Measurements from ENCODE around the gene ZC3HAV1.
"Not testable (repeated sequence)": the region's sequence is repeated elsewhere in the genome, so short reads cannot be mapped to it uniquely, and the experiment has no call there.

ZC3HAV1 gene

DNA sequence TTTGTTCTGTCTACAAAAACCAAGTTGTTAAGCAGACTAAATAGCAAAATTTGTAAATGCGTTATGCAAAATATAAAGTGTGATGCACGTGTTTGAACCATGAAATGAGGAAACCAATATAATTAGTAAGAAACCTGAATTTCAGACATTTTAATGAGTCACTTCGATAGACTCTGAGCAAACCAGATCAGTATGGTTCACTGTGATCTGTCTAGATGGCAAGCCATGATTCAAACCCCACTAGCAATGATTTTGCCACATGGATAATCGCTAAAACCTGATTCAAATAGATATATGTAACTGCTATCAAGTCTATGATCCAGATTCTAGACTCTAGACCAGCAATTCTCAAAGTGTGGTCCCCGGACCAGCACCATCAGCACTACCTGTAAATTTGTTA, 24.8 kb downstream of the ZC3HAV1 start:
- DNase-seq (ENCODE audit: low spot score), result no peak

GRCh38 chr7:139081584-139081983, 27.9 kb downstream of the ZC3HAV1 start:
- no peak for DNase-seq (ENCODE audit: low spot score)

DNA sequence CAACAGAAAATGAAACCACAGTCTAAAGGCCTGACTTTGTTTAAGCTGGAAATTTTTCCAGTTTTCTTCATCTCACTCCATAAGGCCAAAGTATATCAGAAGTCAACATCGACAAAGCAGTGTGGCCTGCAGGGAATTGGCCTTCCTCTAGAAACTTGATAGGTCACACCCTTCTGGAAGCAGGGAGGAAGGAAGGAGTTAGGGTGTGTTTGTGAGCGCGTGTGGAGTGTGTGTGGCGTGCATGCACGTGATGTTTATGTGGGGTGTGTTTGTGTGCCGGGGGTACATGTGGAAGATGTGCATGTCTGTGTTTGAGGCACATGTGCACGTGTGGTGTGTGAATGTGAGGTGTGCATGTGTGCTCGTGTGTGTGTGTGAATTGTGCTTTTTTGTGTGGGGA, 28.6 kb downstream of the ZC3HAV1 start:
- no peak for DNase-seq (ENCODE audit: low spot score)

DNA sequence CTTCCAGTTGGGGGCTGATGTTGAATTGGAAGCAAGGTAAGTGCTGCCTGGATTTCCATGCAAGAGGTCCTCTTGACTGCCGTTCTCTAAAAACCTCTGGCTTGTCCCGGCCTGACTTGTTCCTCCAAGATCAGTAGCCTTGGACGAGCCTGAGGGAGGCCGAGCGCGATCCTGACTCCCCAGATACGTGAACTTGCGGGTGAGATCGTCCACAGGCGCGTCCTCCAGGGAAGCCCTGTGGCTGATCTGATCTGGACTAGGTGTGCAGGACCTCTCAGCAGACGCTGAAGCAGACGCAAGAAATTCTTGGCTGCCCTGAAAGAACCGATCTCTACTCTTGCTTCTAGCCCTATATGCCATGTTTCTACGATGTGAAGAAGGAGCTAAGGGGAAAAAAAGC, 29.7 kb downstream of the ZC3HAV1 start:
- DNase-seq (ENCODE audit: low spot score), result no peak

GRCh38 chr7:139078911-139079310, 30.6 kb downstream of the ZC3HAV1 start:
- peak; percentile 59 for DNase-seq (ENCODE audit: low spot score)

GRCh38 chr7:139078399-139078798, 31.1 kb downstream of the ZC3HAV1 start:
- no peak for DNase-seq (ENCODE audit: low spot score)

GRCh38 chr7:139077706-139078105, 31.8 kb downstream of the ZC3HAV1 start:
- not testable (repeated sequence) for DNase-seq (ENCODE audit: low spot score)

- DNase-seq (ENCODE audit: low spot score), result no peak
Observed at GRCh38 chr7:139075871-139076686, 33.4 kb downstream of the ZC3HAV1 start.

- peak; percentile 71 for DNase-seq (ENCODE audit: low spot score)
Observed at GRCh38 chr7:139075031-139075652, 34.4 kb downstream of the ZC3HAV1 start.

- DNase-seq (ENCODE audit: low spot score), result no peak
Observed at GRCh38 chr7:139072796-139073195, 36.7 kb downstream of the ZC3HAV1 start.

DNA sequence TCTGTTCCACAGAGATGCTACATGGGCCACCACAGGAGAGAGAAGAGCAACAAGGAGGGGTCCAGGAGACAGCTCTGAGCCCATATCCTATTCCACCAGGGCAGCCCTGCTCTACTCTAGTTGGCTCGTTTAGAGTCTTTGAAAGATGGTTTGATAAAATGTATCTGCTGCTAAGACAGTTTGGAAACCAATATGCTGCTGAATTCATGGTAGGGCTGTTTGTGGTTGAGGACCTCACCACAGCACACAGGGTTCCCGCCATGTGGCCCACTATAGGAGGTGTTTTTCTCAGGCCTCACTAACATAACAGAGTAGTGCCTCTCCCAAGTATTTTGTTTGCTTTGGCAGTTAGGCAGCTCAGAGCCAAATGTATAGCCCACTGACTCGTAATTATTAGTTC, 37.8 kb downstream of the ZC3HAV1 start:
- DNase-seq (ENCODE audit: low spot score), result no peak

GRCh38 chr7:139068544-139069399, 40.7 kb downstream of the ZC3HAV1 start:
- DNase-seq (ENCODE audit: low spot score), result no peak

GRCh38 chr7:139066315-139066714, 43.2 kb downstream of the ZC3HAV1 start:
- DNase-seq (ENCODE audit: low spot score), result no peak

DNA sequence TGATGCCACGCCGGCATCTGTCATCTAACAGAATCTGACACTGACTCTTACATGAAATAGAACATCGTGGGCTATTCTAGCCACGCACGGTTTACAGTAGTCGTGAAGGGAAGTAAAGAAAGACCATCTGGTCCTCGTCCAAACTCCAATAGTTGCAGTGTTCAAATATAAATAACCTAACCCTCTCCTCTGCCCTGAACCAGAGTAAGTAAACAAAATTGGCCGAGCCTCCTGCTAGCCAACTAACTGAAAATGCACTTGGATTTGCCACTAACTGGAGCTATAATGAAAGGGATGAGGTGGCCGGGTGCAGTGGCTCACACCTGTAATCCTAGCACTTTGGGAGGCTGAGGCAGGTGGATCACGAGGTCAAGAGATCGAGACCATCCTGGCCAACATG, 44.2 kb downstream of the ZC3HAV1 start:
- DNase-seq (ENCODE audit: low spot score), result no peak

DNA sequence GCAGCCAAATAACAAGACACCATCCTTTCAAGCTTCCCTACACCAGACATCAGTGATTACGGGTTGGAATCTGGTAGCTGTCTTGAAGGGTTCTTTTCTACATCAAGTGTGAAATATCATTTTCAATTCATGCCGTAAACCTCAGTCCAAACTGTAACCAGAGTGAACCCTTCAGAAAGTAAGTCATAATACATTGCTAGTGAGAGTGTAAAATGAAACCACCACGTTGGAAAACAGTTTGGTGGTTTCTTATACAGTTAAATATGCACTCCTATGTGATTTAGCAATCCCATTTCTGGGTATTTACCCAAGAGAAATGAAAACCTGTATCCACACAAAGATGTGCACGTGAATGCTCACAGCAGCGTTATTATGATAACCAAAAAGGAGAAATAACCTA, 48.1 kb downstream of the ZC3HAV1 start:
- DNase-seq (ENCODE audit: low spot score), result no peak

DNA sequence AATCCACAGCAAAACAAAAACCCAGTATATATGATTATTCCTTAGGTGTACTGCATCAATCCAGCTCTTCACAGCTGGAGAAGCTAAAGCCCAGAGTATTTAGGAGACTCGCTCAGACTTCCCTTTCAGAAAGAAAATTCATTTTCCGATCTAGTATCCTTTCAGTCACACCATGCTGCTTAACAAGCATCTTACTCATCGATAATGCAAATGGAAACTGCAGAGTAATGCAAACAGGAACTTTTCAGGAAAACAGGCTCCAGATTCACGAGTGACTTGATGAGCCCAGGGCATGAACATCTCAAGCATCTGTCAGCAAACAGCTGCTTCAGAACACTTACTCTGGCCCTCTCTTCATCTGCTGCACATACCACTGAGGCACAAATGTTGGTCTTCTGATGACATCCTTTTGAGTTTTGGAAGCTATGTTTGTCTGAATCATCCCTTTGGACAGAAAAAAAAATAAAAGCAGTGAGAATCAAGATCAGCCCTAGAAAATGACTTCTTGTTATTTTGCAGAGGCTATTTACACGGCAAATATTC, 48.8 kb downstream of the ZC3HAV1 start:
- DNase-seq (ENCODE audit: low spot score), result no peak

DNA sequence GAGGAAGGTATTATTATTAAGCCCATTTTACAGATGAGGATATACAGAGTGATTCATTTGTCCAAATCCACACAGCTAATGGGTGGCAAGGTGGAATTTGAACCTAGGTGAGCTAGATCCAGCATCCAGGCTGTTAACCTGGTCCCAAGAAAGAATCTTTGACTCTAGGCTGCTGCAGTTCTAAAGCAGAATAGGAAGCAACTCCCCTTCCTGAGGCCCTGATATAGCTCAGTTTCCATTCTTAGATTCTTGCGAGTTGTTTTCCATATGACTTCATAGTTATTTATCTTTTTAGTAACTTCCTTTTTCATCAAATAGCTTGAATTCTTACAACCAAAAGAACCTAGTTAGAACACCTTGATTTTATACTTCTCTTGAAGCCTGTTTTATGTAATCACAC, 49.6 kb downstream of the ZC3HAV1 start:
- no peak for DNase-seq (ENCODE audit: low spot score)

DNA sequence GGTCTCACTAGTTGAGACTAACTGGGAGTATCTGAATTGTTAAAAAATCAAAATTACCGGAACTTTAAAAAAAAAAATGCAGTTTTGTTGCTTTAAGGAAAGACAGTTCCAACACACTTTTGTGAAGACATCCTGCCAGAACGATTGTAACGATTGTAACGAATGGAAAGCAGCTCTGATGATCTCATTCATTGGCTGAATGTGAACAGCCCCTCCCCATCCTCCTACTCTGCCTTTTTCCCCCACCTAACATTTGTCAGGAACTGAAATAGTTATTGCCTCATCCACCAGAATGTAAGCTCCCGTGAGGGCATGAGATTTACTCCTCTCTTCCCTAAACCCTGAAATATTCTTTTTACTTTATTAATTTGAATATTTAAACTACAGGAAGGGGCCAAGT, 50.6 kb downstream of the ZC3HAV1 start:
- no peak for DNase-seq (ENCODE audit: low spot score)

- DNase-seq (ENCODE audit: low spot score), result no peak
Observed at GRCh38 chr7:139055674-139056073, 53.8 kb downstream of the ZC3HAV1 start.

GRCh38 chr7:139054656-139055055, 54.9 kb downstream of the ZC3HAV1 start:
- not testable (repeated sequence) for DNase-seq (ENCODE audit: low spot score)

GRCh38 chr7:139054101-139054500, 55.4 kb downstream of the ZC3HAV1 start:
- no peak for DNase-seq (ENCODE audit: low spot score)

DNA sequence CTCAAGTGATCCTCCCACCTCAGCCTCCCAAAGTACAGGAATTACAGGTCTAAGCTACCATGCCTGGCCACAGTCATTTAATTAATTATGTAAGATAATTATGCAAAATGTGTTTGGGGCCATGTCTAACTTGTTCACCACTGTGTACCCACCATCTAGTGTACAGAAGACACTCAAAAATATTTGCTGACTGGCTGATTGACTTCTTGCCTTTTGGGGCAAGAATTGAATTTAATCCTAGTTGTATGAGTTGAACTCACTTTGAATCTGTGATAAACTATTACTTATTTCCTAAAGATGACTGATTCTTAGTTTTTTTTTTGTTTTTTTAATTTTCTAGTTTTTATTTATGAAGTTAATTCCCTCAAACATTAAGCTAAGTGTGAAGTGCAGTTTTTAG, 57.9 kb downstream of the ZC3HAV1 start:
- DNase-seq (ENCODE audit: low spot score), result no peak
